HepG2 (cell line): ENCODE results near the gene TCEANC. TPM values are rescaled to one million over a fixed set of nuclear protein-coding genes. Genes with fewer than 3 reads are reported as not detected.

Experiments
- ATAC-seq: fragments of 200-7000 bp; cut with Tn5 transposase; 3 replicates; pipeline ENCODE4 v1.9.1; 2020; ENCODE audit warnings: mild to moderate bottlenecking, moderate library complexity
- BruUV-seq: library from RNA; stranded (reverse); fragments of 400-500 nt; replicated peaks from 2 replicates; lab custom pipeline; 2021; lab: Mats Ljungman, UMichigan
- CTCF ChIA-PET: fragments of 300-600 bp; formaldehyde crosslinking; extraction: SDS; loops from one replicate; lab custom pipeline; 2021; ENCODE audit warnings: low total read pairs, inconsistent platforms, low intra/inter-chr PET ratio; lab: Yijun Ruan, JAX
- POLR2A ChIA-PET: fragments of 350-600 bp; sonication (Branson Sonifier 250); formaldehyde crosslinking; loops from one replicate; lab custom pipeline; 2020; ENCODE audit warnings: antibody characterized with exemption, inconsistent platforms; lab: Yijun Ruan, JAX
- DNase-seq: peaks from one replicate; pipeline ENCODE4 v3.0.0-alpha.2; 2015; ENCODE audit warnings: low spot score
- FAIRE-seq: peaks from 3 replicates; lab custom pipeline; 2011; peaks lifted over from hg19 to GRCh38; lab: Jason Lieb, UNC
- H2AFZ ChIP-seq: one replicate; pipeline ENCODE4 v1.6.1; 2011; ENCODE audit warnings: low read length, inconsistent platforms
- H3K27ac ChIP-seq: fragments of 300-600 bp; 3 replicates; pipeline ENCODE4 v1.8.0; 2011; ENCODE audit warnings: mixed run types, mild to moderate bottlenecking, mixed read lengths, low read length, inconsistent platforms; ENCODE audit not compliant: insufficient read depth; ENCODE audit errors: extremely low read length
- H3K27me3 ChIP-seq, 2 experiments: fragments of 200-600 bp in 1 of 2; 2 replicates in 1 of 2; 3 replicates in 1 of 2; pipeline versions ENCODE4 v1.6.0 to v1.8.0; 2011; ENCODE audit warnings: low read length in 2 of 2, mild to moderate bottlenecking in 2 of 2, moderate library complexity in 2 of 2, inconsistent platforms in 1 of 2; ENCODE audit not compliant: insufficient read depth in 2 of 2, control insufficient read depth in 1 of 2
- H3K36me3 ChIP-seq, 2 experiments: fragments of 200-600 bp in 1 of 2; replicated peaks in 1 of 2; 2 replicates in 1 of 2; 3 replicates in 1 of 2; pipeline versions ENCODE4 v1.5.1 to v1.8.0; 2011; ENCODE audit warnings: low read length in 2 of 2, inconsistent platforms in 1 of 2; ENCODE audit not compliant: insufficient read depth in 2 of 2, control insufficient read depth in 1 of 2
- H3K4me1 ChIP-seq: 2 replicates; pipeline ENCODE4 v1.5.1; 2012; ENCODE audit warnings: low read length, inconsistent platforms; ENCODE audit not compliant: insufficient read depth
- H3K4me2 ChIP-seq: 2 replicates; pipeline ENCODE4 v1.6.0; 2011; ENCODE audit warnings: low read depth, low read length, inconsistent platforms
- H3K4me3 ChIP-seq, 3 experiments: fragments of 200-600 bp in 1 of 3; sonication (generic), shearing (Covaris generic) in 1 of 3; replicated peaks in 1 of 3; 2 replicates each; pipeline ENCODE4 v1.5.1; 2011 to 2016; ENCODE audit warnings: low read length in 3 of 3, inconsistent platforms in 2 of 3, low read depth in 2 of 3, mild to moderate bottlenecking in 2 of 3, control low read depth in 1 of 3, mixed read lengths in 1 of 3; ENCODE audit not compliant: insufficient read depth in 1 of 3
- H3K79me2 ChIP-seq: one replicate; pipeline ENCODE4 v1.6.1; 2011; ENCODE audit warnings: low read length, inconsistent platforms; ENCODE audit not compliant: insufficient read depth
- H3K9ac ChIP-seq: 2 replicates; pipeline ENCODE4 v1.6.0; 2011; ENCODE audit warnings: mild to moderate bottlenecking, low read depth, low read length, inconsistent platforms; ENCODE audit not compliant: insufficient read depth
- H3K9me3 ChIP-seq: 2 replicates; pipeline ENCODE4 v1.5.1; 2012; ENCODE audit warnings: mild to moderate bottlenecking, low read length
- H4K20me1 ChIP-seq: 2 replicates; pipeline ENCODE4 v1.6.0; 2011; ENCODE audit warnings: inconsistent platforms, mild to moderate bottlenecking, low read length, moderate library complexity; ENCODE audit not compliant: insufficient read depth
- BRD4 ChIP-seq: sonication (generic); formaldehyde crosslinking; IDR thresholded peaks from 2 replicates; pipeline ENCODE4 v1.4.0; 2020; ENCODE audit warnings: missing genetic modification reagents
- EEA1 ChIP-seq: sonication (generic); formaldehyde crosslinking; IDR thresholded peaks from 2 replicates; pipeline ENCODE4 v1.5.1; 2020; ENCODE audit warnings: mild to moderate bottlenecking, missing genetic modification reagents, borderline replicate concordance
- MAZ ChIP-seq, 2 experiments: sonication (generic) in 1 of 2; formaldehyde crosslinking in 1 of 2; IDR thresholded peaks; 2 replicates each; pipeline versions ENCODE4 v1.5.0 to v1.6.1; 2012 to 2020; ENCODE audit warnings: low read depth in 2 of 2, mild to moderate bottlenecking in 2 of 2, borderline replicate concordance in 1 of 2, improper control_type of control experiment in 1 of 2, low read length in 1 of 2, missing genetic modification reagents in 1 of 2, moderate library complexity in 1 of 2
- MZF1 ChIP-seq: sonication (generic); formaldehyde crosslinking; IDR thresholded peaks from 2 replicates; pipeline ENCODE4 v1.8.1; 2023; ENCODE audit warnings: mild to moderate bottlenecking, missing genetic modification reagents, borderline replicate concordance
- PCBP1 ChIP-seq: fragments of 200-400 bp; formaldehyde crosslinking; IDR thresholded peaks from 2 replicates; pipeline ENCODE4 v1.6.1; 2017; ENCODE audit warnings: mild to moderate bottlenecking, low read depth, low read length, borderline replicate concordance
- SOX6 ChIP-seq, 2 experiments: fragments of 450-650 bp in 1 of 2; sonication (generic) in 1 of 2; formaldehyde crosslinking in 1 of 2; IDR thresholded peaks; 2 replicates each; pipeline versions ENCODE4 v1.4.0 to v1.6.1; 2017 to 2020; ENCODE audit warnings: antibody characterized with exemption in 1 of 2, mild to moderate bottlenecking in 1 of 2, missing genetic modification reagents in 1 of 2
- WIZ ChIP-seq: sonication (generic); formaldehyde crosslinking; IDR thresholded peaks from 2 replicates; pipeline ENCODE4 v1.5.1; 2020; ENCODE audit warnings: mild to moderate bottlenecking, missing genetic modification reagents
- ZNF160 ChIP-seq: sonication (generic); formaldehyde crosslinking; IDR thresholded peaks from 2 replicates; pipeline ENCODE4 v1.8.0; 2022; ENCODE audit warnings: mild to moderate bottlenecking, inconsistent platforms, missing genetic modification reagents
- ZNF24 ChIP-seq: fragments of 450-650 bp; IDR thresholded peaks from 2 replicates; pipeline ENCODE4 v1.6.1; 2017; ENCODE audit warnings: antibody characterized with exemption, mild to moderate bottlenecking
- ZNF460 ChIP-seq: sonication (generic); formaldehyde crosslinking; IDR thresholded peaks from 2 replicates; pipeline ENCODE4 v1.5.1; 2020; ENCODE audit warnings: missing genetic modification reagents, mild to moderate bottlenecking, borderline replicate concordance
- whole genome bisulfite sequencing: methylation state at CpG from one replicate; pipeline ENCODE4 v1.1.6; 2017; ENCODE audit warnings: low lambda C conversion rate; 5-methylcytosine and 5-hydroxymethylcytosine counted together
- in situ Hi-C: cut with HindIII; loops from 2 replicates; pipeline ENCODE4 v1.10.0; 2017; ENCODE audit warnings: low pct_unique_long_range_greater_than_20kb; ENCODE audit not compliant: extremely low pct_ligation_motif_present
- intact Hi-C: fragments of 100-400 bp; cut with micrococcal nuclease; formaldehyde crosslinking; loops from one replicate; pipeline ENCODE4 v1.10.0; 2022; ENCODE audit not compliant: unreplicated experiment
- polyA plus RNA-seq, 8 experiments: library from polyadenylated mRNA; depleted of rRNA in 3 of 8; stranded (reverse) in 7 of 8; unstranded in 1 of 8; fragments of >200 nt; fragmentation: Illumina TruSeq in 4 of 8; extraction: Trizol in 4 of 8; gene quantifications; 2 replicates each; pipeline versions ENCODE4 v1.2.1 to v1.2.3, GENCODE V29; 2011 to 2016; ENCODE audit warnings: low read depth in 4 of 8, missing spikeins in 1 of 8, mixed read lengths in 1 of 8; ENCODE audit not compliant: insufficient read depth in 1 of 8
- total RNA-seq, 5 experiments: library from RNA; depleted of rRNA; stranded (reverse); fragments of >200 nt; fragmentation: Illumina TruSeq; extraction: Trizol; gene quantifications; 2 replicates each; pipeline ENCODE4 v1.2.3, GENCODE V29; 2016; ENCODE audit warnings: low read depth in 1 of 5
- TF ChIP-seq, protein P1 (sequence below): sonication (generic); formaldehyde crosslinking; IDR thresholded peaks from 2 replicates; pipeline ENCODE4 v1.4.0; 2020; ENCODE audit warnings: missing genetic modification reagents, low read depth, mild to moderate bottlenecking, borderline replicate concordance
- TF ChIP-seq, protein P2 (sequence below): sonication (generic); formaldehyde crosslinking; IDR thresholded peaks from 2 replicates; pipeline ENCODE4 v1.4.0; 2020; ENCODE audit warnings: mild to moderate bottlenecking, missing genetic modification reagents

Gene TCEANC
- total and polyA plus RNA-seq, 2 of the 13 experiments (the other 11 are each of a cell fraction or from before 2014, with no cell fraction given): 0.51 to 0.97 TPM

DNA sequence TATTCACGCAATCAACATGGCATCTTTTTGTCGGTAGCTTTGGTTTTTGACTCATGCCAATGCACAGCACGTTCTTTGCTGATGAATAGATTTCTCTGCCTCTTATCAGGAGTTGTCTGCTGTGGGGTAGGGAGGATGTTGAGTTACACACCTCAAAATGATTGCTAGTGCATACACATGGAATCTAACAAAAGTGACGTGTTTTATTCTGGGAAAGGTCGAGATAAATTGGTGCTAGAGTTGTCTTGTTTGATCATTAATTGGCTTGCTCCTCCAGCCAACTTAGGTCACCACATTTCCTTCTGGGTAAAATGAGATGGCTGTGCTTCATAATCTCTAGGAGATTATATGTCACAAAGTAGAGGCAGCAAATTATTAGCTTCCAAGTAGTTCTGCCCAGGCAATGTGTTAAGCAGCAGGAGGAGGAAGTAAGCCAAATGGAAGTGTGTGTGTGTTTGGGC, 39.9 kb downstream of the TCEANC start:
- no peaks in the 10 kb centered on the region for H3K27me3 ChIP-seq
- H3K27ac ChIP-seq: no peak overlapping the region
- DNase-seq: no peak
- 0 out of 2 replicates have a peak, but pooled peaks cover 3% of the 10 kb centered on the region for H4K20me1 ChIP-seq
- ChIA-PET POLR2A (interaction anchor here (0.8 kb wide), 1 partner anchor 42 kb away, joined by 4 read pairs; the partner anchor contains the start of genes OFD1 and TRAPPC2), CTCF (no interaction called here)
- H3K4me1 ChIP-seq: peaks cover 43% of the 10 kb centered on the region
- H2AFZ ChIP-seq: no peak overlapping the region
- intact Hi-C loops (no loop called here), in situ Hi-C loops (no loop called here)
- H3K9ac ChIP-seq: no peak overlapping the region
- FAIRE-seq: no peak
- H3K79me2 ChIP-seq: peaks cover 69% of the 10 kb centered on the region
- 100% methylated on average over 5 of the region's 5 CpGs for WGBS
- ATAC-seq: no peak
- peak overlapping the region; percentile 7; the same call in 1 of the 2 replicates for H3K4me2 ChIP-seq
- H3K9me3 ChIP-seq: no peaks in the 10 kb centered on the region
- TF ChIP-seq EEA1 (CRISPR knock-in tag) (no peak), ZNF160 (CRISPR knock-in tag) (no peak), BRD4 (CRISPR knock-in tag) (no peak), SOX6 (IDR thresholded peaks at IDR 0.05) (no peak), SOX6 (CRISPR knock-in tag; IDR thresholded peaks at IDR 0.05) (no peak), MAZ (IDR thresholded peaks at IDR 0.05; ENCODE audit: borderline replicate concordance, low read depth, low read length) (no peak), MAZ (CRISPR knock-in tag; IDR thresholded peaks at IDR 0.05; ENCODE audit: low read depth) (no peak), ZNF24 (no peak), PCBP1 (no peak), MZF1 (no peak), WIZ (CRISPR knock-in tag) (no peak), ZNF460 (CRISPR knock-in tag) (no peak)
- TF ChIP-seq, protein P1, sequence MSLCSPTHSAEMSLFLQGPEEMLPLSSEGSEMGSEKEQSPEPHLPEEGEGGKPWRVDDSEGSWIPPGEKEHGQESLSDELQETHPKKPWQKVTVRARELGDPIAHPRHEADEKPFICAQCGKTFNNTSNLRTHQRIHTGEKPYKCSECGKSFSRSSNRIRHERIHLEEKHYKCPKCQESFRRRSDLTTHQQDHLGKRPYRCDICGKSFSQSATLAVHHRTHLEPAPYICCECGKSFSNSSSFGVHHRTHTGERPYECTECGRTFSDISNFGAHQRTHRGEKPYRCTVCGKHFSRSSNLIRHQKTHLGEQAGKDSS (CRISPR knock-in tag): no peak
- TF ChIP-seq, protein P2, sequence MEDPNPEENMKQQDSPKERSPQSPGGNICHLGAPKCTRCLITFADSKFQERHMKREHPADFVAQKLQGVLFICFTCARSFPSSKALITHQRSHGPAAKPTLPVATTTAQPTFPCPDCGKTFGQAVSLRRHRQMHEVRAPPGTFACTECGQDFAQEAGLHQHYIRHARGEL (CRISPR knock-in tag): no peak
- H3K4me3 ChIP-seq: no peak overlapping the region
- no peaks in the 10 kb centered on the region for H3K36me3 ChIP-seq
- BruUV-seq: no TSS peak
